Nephron progenitor cell (in vitro differentiated cells): ENCODE measurements around the gene PJA2.

ENCODE experiments used
- DNase-seq: peaks from one replicate; pipeline ENCODE4 v3.0.0; 2021
- H3K27ac Mint-ChIP-seq: 2 replicates; pipeline ENCODE4 v1.8.0; 2021; ENCODE audit warnings: mild to moderate bottlenecking, moderate library complexity, mixed read lengths
- H3K27me3 Mint-ChIP-seq: 2 replicates; pipeline ENCODE4 v1.8.0; 2021; ENCODE audit warnings: mild to moderate bottlenecking, low read depth, mixed read lengths; ENCODE audit not compliant: poor library complexity
- H3K36me3 Mint-ChIP-seq: 2 replicates; pipeline ENCODE4 v1.8.0; 2021; ENCODE audit warnings: low read depth, mixed read lengths
- H3K4me1 Mint-ChIP-seq: 2 replicates; pipeline ENCODE4 v1.8.0; 2021; ENCODE audit warnings: mixed read lengths
- H3K4me3 Mint-ChIP-seq: 2 replicates; pipeline ENCODE4 v1.8.0; 2021; ENCODE audit warnings: mild to moderate bottlenecking, moderate library complexity, mixed read lengths
- H3K9me3 Mint-ChIP-seq: 2 replicates; pipeline ENCODE4 v1.8.0; 2021; ENCODE audit warnings: mild to moderate bottlenecking, moderate library complexity, mixed read lengths
- CTCF ChIP-seq: fragments of 200-600 bp; sonication (generic); IDR thresholded peaks from 2 replicates; pipeline ENCODE4 v1.5.0; 2021; ENCODE audit warnings: antibody characterized with exemption

Gene PJA2, protein sequence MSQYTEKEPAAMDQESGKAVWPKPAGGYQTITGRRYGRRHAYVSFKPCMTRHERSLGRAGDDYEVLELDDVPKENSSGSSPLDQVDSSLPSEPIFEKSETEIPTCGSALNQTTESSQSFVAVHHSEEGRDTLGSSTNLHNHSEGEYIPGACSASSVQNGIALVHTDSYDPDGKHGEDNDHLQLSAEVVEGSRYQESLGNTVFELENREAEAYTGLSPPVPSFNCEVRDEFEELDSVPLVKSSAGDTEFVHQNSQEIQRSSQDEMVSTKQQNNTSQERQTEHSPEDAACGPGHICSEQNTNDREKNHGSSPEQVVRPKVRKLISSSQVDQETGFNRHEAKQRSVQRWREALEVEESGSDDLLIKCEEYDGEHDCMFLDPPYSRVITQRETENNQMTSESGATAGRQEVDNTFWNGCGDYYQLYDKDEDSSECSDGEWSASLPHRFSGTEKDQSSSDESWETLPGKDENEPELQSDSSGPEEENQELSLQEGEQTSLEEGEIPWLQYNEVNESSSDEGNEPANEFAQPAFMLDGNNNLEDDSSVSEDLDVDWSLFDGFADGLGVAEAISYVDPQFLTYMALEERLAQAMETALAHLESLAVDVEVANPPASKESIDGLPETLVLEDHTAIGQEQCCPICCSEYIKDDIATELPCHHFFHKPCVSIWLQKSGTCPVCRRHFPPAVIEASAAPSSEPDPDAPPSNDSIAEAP

GRCh38 chr5:109409844-109410388 lies at the start of gene PJA2:
PJA2 (minus strand) TSS chr5:109409974; CDS start chr5:109383433, 26,541 bp downstream.
- H3K4me3 Mint-ChIP-seq, result peak within 1 kb of the TSS; percentile 100
- TF ChIP-seq CTCF, result no peak
- peak; percentile 98 for DNase-seq
- peaks cover 29% of the 10 kb centered on the region for H3K9me3 Mint-ChIP-seq
- H3K27me3 Mint-ChIP-seq, result no peaks in the 10 kb centered on the region
- H3K27ac Mint-ChIP-seq, result peak within 1 kb of the TSS; percentile 100
- H3K36me3 Mint-ChIP-seq, result peaks cover 19% of the 10 kb centered on the region
- H3K4me1 Mint-ChIP-seq, result peaks cover 56% of the 10 kb centered on the region

DNA sequence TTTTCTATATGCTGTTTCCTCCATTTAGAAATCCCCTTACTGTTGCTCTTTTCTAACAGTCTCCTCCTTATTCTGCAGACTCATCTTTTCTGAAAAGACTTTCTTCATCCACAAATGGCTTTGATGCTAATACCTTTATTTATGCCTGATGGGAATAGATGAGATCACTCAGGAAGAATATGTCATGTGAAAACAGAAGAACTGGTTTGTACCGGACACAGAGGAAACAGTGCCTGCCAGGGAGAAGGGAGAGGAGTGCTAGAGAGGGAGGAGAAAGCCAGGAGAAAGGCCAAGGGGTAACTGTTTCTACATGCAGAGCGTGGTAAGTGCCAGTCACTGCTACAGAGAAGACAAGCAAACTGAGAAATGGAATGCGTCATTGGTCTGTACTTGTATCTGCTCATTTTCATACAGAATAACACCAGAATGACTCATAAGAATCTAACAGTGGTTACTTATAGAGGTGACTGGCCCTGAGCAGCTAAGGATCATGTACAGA lies 45.9 kb upstream of the PJA2 start:
- no peak for DNase-seq
- H3K27ac Mint-ChIP-seq, result peak overlapping the region; percentile 63
- H3K9me3 Mint-ChIP-seq, result peaks cover 36% of the 10 kb centered on the region
- H3K27me3 Mint-ChIP-seq, result no peaks in the 10 kb centered on the region
- no peak overlapping the region for H3K4me3 Mint-ChIP-seq
- TF ChIP-seq CTCF, result no peak
- peaks cover 18% of the 10 kb centered on the region for H3K4me1 Mint-ChIP-seq
- H3K36me3 Mint-ChIP-seq, result no peaks in the 10 kb centered on the region

GRCh38 chr5:109454731-109455505 lies 45.1 kb upstream of the PJA2 start:
- DNase-seq, result no peak
- TF ChIP-seq CTCF, result no peak
- Mint-ChIP-seq H3K27ac (peak overlapping the region; percentile 63), H3K4me1 (peaks cover 24% of the 10 kb centered on the region), H3K4me3 (no peak overlapping the region), H3K9me3 (peaks cover 31% of the 10 kb centered on the region), H3K27me3 (no peaks in the 10 kb centered on the region), H3K36me3 (no peaks in the 10 kb centered on the region)

GRCh38 chr5:109453251-109453650 lies 43.5 kb upstream of the PJA2 start:
- no peak for DNase-seq
- peaks cover 24% of the 10 kb centered on the region for H3K4me1 Mint-ChIP-seq
- peaks cover 20% of the 10 kb centered on the region for H3K9me3 Mint-ChIP-seq
- H3K27me3 Mint-ChIP-seq, result no peaks in the 10 kb centered on the region
- TF ChIP-seq CTCF, result no peak
- H3K36me3 Mint-ChIP-seq, result no peaks in the 10 kb centered on the region
- H3K27ac Mint-ChIP-seq, result no peak overlapping the region
- H3K4me3 Mint-ChIP-seq, result no peak overlapping the region

- Mint-ChIP-seq H3K4me1 (peaks cover 24% of the 10 kb centered on the region), H3K27me3 (no peaks in the 10 kb centered on the region), H3K27ac (no peak overlapping the region), H3K36me3 (no peaks in the 10 kb centered on the region), H3K4me3 (no peak overlapping the region), H3K9me3 (peaks cover 21% of the 10 kb centered on the region)
- TF ChIP-seq CTCF, result no peak
- no peak for DNase-seq
These were observed 42.9 kb upstream of the PJA2 start for GRCh38 chr5:109452661-109453060.
